Measurements from ENCODE around the gene TNNC1. TPM values are rescaled to one million over a fixed set of nuclear protein-coding genes. Genes with fewer than 3 reads are reported as not detected.
A peak's percentile ranks its signal among the peaks of the same experiment; 100 is the strongest.

Gene TNNC1
- total and polyA plus RNA-seq, 12 donors: 1.1 to 42.0 (median 6.3) TPM

- H3K9me3 ChIP-seq (replicated peaks in 1 of 3): no peaks in the 10 kb centered on the region
- H3K27me3 ChIP-seq: no peaks in the 10 kb centered on the region
- intact Hi-C loops (cut with DNase I): no loop called here
- no peak overlapping the region for H3K4me3 ChIP-seq
- 67 to 100% (median 85%) methylated on average over 2 to 13 of the region's 13 CpGs for WGBS, 4 donors
- DNase-seq: peak in 1 of 7 donors; percentile 11
- TF ChIP-seq CTCF (IDR thresholded peaks at IDR 0.05): no peak
- no peak for TF ChIP-seq POLR2A (IDR thresholded peaks at IDR 0.05)
- peaks cover 5 to 6% of the 10 kb centered on the region in 2 donors for H3K4me1 ChIP-seq (replicated peaks in 1 of 2)
- no peaks in the 10 kb centered on the region for H3K36me3 ChIP-seq (replicated peaks in 1 of 2)
- H3K27ac ChIP-seq: no peak overlapping the region
Observed at GRCh38 chr3:52436500-52437149, 17.2 kb downstream of the TNNC1 start.

GRCh38 chr3:52435246-52436101, 18.4 kb downstream of the TNNC1 start:
- Histone ChIP-seq H3K27ac (peak overlapping the region in 1 of 5 donors; percentile 6), H3K4me3 (no peak overlapping the region), H3K4me1 (replicated peaks in 1 of 2) (peaks cover 5 to 6% of the 10 kb centered on the region in 2 donors), H3K9me3 (replicated peaks in 1 of 3) (no peaks in the 10 kb centered on the region), H3K27me3 (no peaks in the 10 kb centered on the region), H3K36me3 (replicated peaks in 1 of 2) (no peaks in the 10 kb centered on the region)
- peak in 1 of 7 donors; percentile 14 for DNase-seq
- intact Hi-C loops (cut with DNase I): no loop called here
- 90 to 97% (median 91%) methylated on average over 5 to 32 of the region's 32 CpGs for WGBS, 4 donors
- TF ChIP-seq POLR2A (IDR thresholded peaks at IDR 0.05) (no peak), CTCF (IDR thresholded peaks at IDR 0.05) (no peak)

- no peaks in the 10 kb centered on the region for H3K36me3 ChIP-seq (replicated peaks in 1 of 2)
- DNase-seq: peak in 1 of 7 donors; percentile 10
- WGBS, 4 donors: 91 to 99% (median 95%) methylated on average over 7 to 9 of the region's 9 CpGs
Observed at GRCh38 chr3:52434491-52435115, 19.2 kb downstream of the TNNC1 start.

More at GRCh38 chr3:52434491-52435115, 19.2 kb downstream of the TNNC1 start:
- Histone ChIP-seq H3K9me3 (replicated peaks in 1 of 3) (no peaks in the 10 kb centered on the region), H3K4me3 (no peak overlapping the region), H3K27me3 (no peaks in the 10 kb centered on the region), H3K4me1 (replicated peaks in 1 of 2) (peaks cover 5 to 6% of the 10 kb centered on the region in 2 donors), H3K27ac (peak overlapping the region in 1 of 5 donors; percentile 6)
- TF ChIP-seq POLR2A (IDR thresholded peaks at IDR 0.05) (no peak), CTCF (IDR thresholded peaks at IDR 0.05) (no peak)
- intact Hi-C loops (cut with DNase I): no loop called here

Data from adrenal gland (tissue), 12 donors.